Omental fat pad (tissue), 4 donors: ENCODE data around the gene NRXN2. TPM values are rescaled to one million over a fixed set of nuclear protein-coding genes. Genes with fewer than 3 reads are reported as not detected.
"Not testable (repeated sequence)": the region's sequence is repeated elsewhere in the genome, so short reads cannot be mapped to it uniquely, and the experiment has no call there.

ENCODE experiments used
- ATAC-seq: fragments of 150-250 bp; one replicate; pipeline ENCODE4 v1.9.1; 2016; ENCODE audit warnings: mild to moderate bottlenecking, moderate library complexity; ENCODE audit not compliant: low FRiP score
- DNase-seq: peaks from one replicate; pipeline ENCODE4 v3.0.0-alpha.2; 2019; ENCODE audit warnings: low spot score
- CTCF ChIP-seq, 3 donors: fragments of 450-650 bp; IDR thresholded peaks; one replicate each; pipeline ENCODE4 v1.5.1; 2016 to 2017; ENCODE audit warnings: antibody characterized with exemption in 3 of 3, mild to moderate bottlenecking in 3 of 3, moderate library complexity in 2 of 3
- total RNA-seq, 4 donors: library from RNA; depleted of rRNA; stranded (reverse); fragments of >200 nt; gene quantifications; one replicate each; pipeline ENCODE4 v1.1.0, GENCODE V29; 2016

Gene NRXN2
- total RNA-seq, 4 donors from 2014 or later, result 1.5 to 6.3 (median 3.4) TPM

GRCh38 chr11:64600281-64600992 is 122.6 kb downstream of the NRXN2 start:
- TF ChIP-seq CTCF (IDR thresholded peaks at IDR 0.05), result no peak
- ATAC-seq (no peak), DNase-seq (no peak)

GRCh38 chr11:64599698-64600211 is 123.2 kb downstream of the NRXN2 start:
- ATAC-seq (no peak), DNase-seq (no peak)
- no peak for TF ChIP-seq CTCF (IDR thresholded peaks at IDR 0.05)

- no peak for TF ChIP-seq CTCF (IDR thresholded peaks at IDR 0.05)
- DNase-seq (no peak), ATAC-seq (no peak)
Observed at GRCh38 chr11:64598797-64599697, 124.0 kb downstream of the NRXN2 start.

- no peak for TF ChIP-seq CTCF (IDR thresholded peaks at IDR 0.05)
- no peak for DNase-seq
- ATAC-seq, result no peak
Observed at GRCh38 chr11:64598106-64598796, 124.7 kb downstream of the NRXN2 start.

GRCh38 chr11:64597671-64598101 is 125.3 kb downstream of the NRXN2 start:
- TF ChIP-seq CTCF (IDR thresholded peaks at IDR 0.05), result no peak

GRCh38 chr11:64595922-64596321 is 127.1 kb downstream of the NRXN2 start:
- DNase-seq, ATAC-seq: not testable (repeated sequence)

More at GRCh38 chr11:64597671-64598101, 125.3 kb downstream of the NRXN2 start:
- DNase-seq (no peak), ATAC-seq (no peak)
